GM12892 (cell line): ENCODE results near the gene NF1.
"Not testable (repeated sequence)": the region's sequence is repeated elsewhere in the genome, so short reads cannot be mapped to it uniquely, and the experiment has no call there.

Experiments used
- DNase-seq: peaks from one replicate; pipeline ENCODE4 v3.0.0; 2011; ENCODE audit not compliant: insufficient read length
- FAIRE-seq: peaks from 2 replicates; lab custom pipeline; 2011; peaks lifted over from hg19 to GRCh38; lab: Jason Lieb, UNC
- POLR2A ChIP-seq: IDR thresholded peaks from 2 replicates; pipeline ENCODE4 v1.6.1; 2011; ENCODE audit warnings: low read depth, low read length, control low read depth
- POLR2AphosphoS5 ChIP-seq: IDR thresholded peaks from 2 replicates; pipeline ENCODE4 v1.6.1; 2011; ENCODE audit warnings: low read depth, low read length, control low read depth
- TAF1 ChIP-seq: IDR thresholded peaks from 2 replicates; pipeline ENCODE4 v1.6.1; 2011; ENCODE audit warnings: low read depth, mild to moderate bottlenecking, control low read depth, low read length, borderline replicate concordance

The NF1 gene

GRCh38 chr17:31273516-31273915 lies 178.7 kb downstream of the NF1 start:
- no peak for FAIRE-seq
- no peak for DNase-seq
- no peak for TF ChIP-seq TAF1
- no peak for TF ChIP-seq POLR2A
- no peak for TF ChIP-seq POLR2AphosphoS5

GRCh38 chr17:31274252-31274651 lies 179.5 kb downstream of the NF1 start:
- no peak for DNase-seq
- TF ChIP-seq POLR2A (no peak), TAF1 (no peak), POLR2AphosphoS5 (no peak)
- no peak for FAIRE-seq

GRCh38 chr17:31275116-31275515 lies 180.3 kb downstream of the NF1 start:
- FAIRE-seq: no peak

GRCh38 chr17:31279401-31279800 lies 184.6 kb downstream of the NF1 start:
- no peak for DNase-seq
- no peak for TF ChIP-seq POLR2A
- TF ChIP-seq TAF1: no peak
- no peak for TF ChIP-seq POLR2AphosphoS5
- FAIRE-seq: no peak

More at GRCh38 chr17:31275116-31275515, 180.3 kb downstream of the NF1 start:
- TF ChIP-seq POLR2AphosphoS5: no peak
- no peak for DNase-seq

GRCh38 chr17:31281061-31281460 lies 186.3 kb downstream of the NF1 start:
- DNase-seq: no peak
- no peak for FAIRE-seq

GRCh38 chr17:31283841-31284240 lies 189.1 kb downstream of the NF1 start:
- TF ChIP-seq POLR2AphosphoS5 (no peak), TAF1 (no peak), POLR2A (no peak)
- DNase-seq: no peak
- no peak for FAIRE-seq

More at GRCh38 chr17:31281061-31281460, 186.3 kb downstream of the NF1 start:
- TF ChIP-seq TAF1 (no peak), POLR2A (no peak), POLR2AphosphoS5 (no peak)

GRCh38 chr17:31286587-31286986 lies 191.8 kb downstream of the NF1 start:
- no peak for FAIRE-seq

GRCh38 chr17:31287932-31288331 lies 193.2 kb downstream of the NF1 start:
- FAIRE-seq, DNase-seq: not testable (repeated sequence)

More at GRCh38 chr17:31286587-31286986, 191.8 kb downstream of the NF1 start:
- no peak for TF ChIP-seq POLR2AphosphoS5
- TF ChIP-seq TAF1: no peak
- no peak for TF ChIP-seq POLR2A
- DNase-seq: no peak

- no peak for TF ChIP-seq TAF1
- FAIRE-seq: no peak
- no peak for DNase-seq
Measured at GRCh38 chr17:31289790-31290189, 195.0 kb downstream of the NF1 start.

GRCh38 chr17:31291820-31292219 lies 197.0 kb downstream of the NF1 start:
- no peak for TF ChIP-seq POLR2A
- TF ChIP-seq TAF1: no peak
- no peak for TF ChIP-seq POLR2AphosphoS5
- no peak for DNase-seq
- FAIRE-seq: no peak

GRCh38 chr17:31293581-31293980 lies 198.8 kb downstream of the NF1 start:
- FAIRE-seq: no peak

GRCh38 chr17:31294231-31294630 lies 199.5 kb downstream of the NF1 start:
- TF ChIP-seq POLR2A (no peak), TAF1 (no peak), POLR2AphosphoS5 (no peak)
- DNase-seq (no peak), FAIRE-seq (no peak)

More at GRCh38 chr17:31293581-31293980, 198.8 kb downstream of the NF1 start:
- no peak for TF ChIP-seq POLR2AphosphoS5
- TF ChIP-seq TAF1: no peak
- TF ChIP-seq POLR2A: no peak
- DNase-seq: no peak
